PC-3 (cell line): ENCODE data around the gene HEPACAM2.

Experiments used
- CTCF ChIP-seq: fragments of 300-600 bp; sonication (generic); conservative IDR thresholded peaks from 2 replicates; pipeline ENCODE4 v1.5.1; 2017; ENCODE audit warnings: antibody characterized with exemption, low read depth, mild to moderate bottlenecking, low read length
- EZH2 ChIP-seq: fragments of 300-600 bp; sonication (generic); IDR thresholded peaks from one replicate; pipeline ENCODE4 v1.6.1; 2017; ENCODE audit warnings: antibody characterized with exemption, mild to moderate bottlenecking, low read length; ENCODE audit not compliant: unreplicated experiment
- EZH2phosphoT487 ChIP-seq: fragments of 300-600 bp; sonication (generic); IDR thresholded peaks from 2 replicates; pipeline ENCODE4 v1.6.1; 2018; ENCODE audit warnings: mild to moderate bottlenecking, antibody characterized with exemption, low read length, borderline replicate concordance

GRCh38 chr7:93212881-93213280, 13.4 kb downstream of the HEPACAM2 start:
- no peak for TF ChIP-seq CTCF
- no peak for TF ChIP-seq EZH2
- TF ChIP-seq EZH2phosphoT487, result no peak
